Medulla oblongata (tissue), 1 donor: ENCODE measurements around the gene NDUFB4.

ENCODE experiments used
- DNase-seq: peaks from one replicate; pipeline ENCODE4 v3.0.0-alpha.2; 2015; ENCODE audit errors: extremely low spot score

NDUFB4 gene

GRCh38 chr3:120596116-120596852, at the start of gene NDUFB4:
Gene NDUFB4 (plus strand): TSS chr3:120596336. CDS start chr3:120596360, 24 bp downstream.
- DNase-seq, result peak; percentile 99

- DNase-seq, result no peak
Observed at GRCh38 chr3:120550546-120550945, 45.6 kb upstream of the NDUFB4 start.

GRCh38 chr3:120552184-120553172, 43.7 kb upstream of the NDUFB4 start:
- DNase-seq, result no peak

DNA sequence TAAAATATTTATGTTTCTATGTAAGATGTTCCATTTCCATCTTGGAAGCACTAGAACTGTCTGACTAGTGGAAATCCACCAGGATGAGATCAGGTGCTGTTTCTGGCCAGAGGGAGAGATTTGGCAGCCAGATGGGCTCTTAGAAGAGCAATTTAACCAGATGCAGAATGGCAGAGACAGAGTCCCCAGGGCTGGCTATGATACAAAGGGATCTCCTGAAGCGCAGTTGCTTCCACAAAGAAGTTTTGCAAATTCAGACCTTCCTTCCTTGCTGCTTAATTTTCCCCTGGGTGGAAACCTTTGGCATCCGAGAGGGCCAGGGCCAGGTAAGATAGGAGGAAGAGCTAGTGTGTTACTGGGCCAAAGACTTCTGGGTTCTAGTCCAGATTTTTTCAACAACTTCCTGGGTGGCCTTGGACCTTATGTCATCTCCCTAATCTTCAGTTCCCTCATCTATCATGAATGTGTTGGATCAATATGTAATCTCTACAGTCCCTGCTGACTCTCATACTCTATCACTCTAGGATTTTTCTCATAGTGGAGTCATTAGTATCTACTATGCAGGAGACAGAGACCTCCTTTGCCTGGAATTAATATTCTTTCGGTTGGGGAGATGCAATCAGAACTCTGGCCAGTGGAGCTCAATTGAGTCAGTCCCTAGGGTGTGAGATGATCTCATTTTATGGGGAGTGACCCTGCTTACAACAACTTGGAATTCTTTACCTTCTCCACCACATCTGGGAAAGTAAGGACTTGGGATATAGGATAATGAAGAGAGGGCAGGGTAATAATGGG, 41.1 kb upstream of the NDUFB4 start:
- no peak for DNase-seq

GRCh38 chr3:120555657-120556509, 40.3 kb upstream of the NDUFB4 start:
- DNase-seq, result no peak

- DNase-seq, result no peak
Observed at GRCh38 chr3:120557115-120557514, 39.0 kb upstream of the NDUFB4 start.

DNA sequence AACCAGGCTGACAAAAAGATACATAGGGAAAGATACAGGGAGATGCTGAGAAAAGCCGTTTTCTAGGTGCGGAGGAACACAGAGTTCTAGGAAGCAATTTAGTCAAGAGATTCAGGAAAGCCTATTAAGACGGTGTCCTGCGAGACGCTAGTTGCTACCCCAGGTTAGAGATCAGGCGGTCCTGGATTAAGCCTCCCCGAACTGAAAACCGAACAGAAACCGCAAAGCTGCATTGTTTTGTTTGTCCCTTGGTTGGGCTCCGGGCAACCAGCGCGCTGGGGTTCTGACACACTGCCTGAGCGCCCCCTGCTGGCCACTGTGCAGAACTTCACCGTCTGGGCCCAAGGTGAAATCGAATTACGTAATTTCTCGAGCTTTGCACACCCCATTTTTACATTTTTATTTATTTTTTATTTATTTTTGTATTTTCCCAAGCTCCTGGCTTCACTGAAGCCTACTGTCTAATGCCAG, 37.3 kb upstream of the NDUFB4 start:
- DNase-seq, result peak; percentile 93

DNA sequence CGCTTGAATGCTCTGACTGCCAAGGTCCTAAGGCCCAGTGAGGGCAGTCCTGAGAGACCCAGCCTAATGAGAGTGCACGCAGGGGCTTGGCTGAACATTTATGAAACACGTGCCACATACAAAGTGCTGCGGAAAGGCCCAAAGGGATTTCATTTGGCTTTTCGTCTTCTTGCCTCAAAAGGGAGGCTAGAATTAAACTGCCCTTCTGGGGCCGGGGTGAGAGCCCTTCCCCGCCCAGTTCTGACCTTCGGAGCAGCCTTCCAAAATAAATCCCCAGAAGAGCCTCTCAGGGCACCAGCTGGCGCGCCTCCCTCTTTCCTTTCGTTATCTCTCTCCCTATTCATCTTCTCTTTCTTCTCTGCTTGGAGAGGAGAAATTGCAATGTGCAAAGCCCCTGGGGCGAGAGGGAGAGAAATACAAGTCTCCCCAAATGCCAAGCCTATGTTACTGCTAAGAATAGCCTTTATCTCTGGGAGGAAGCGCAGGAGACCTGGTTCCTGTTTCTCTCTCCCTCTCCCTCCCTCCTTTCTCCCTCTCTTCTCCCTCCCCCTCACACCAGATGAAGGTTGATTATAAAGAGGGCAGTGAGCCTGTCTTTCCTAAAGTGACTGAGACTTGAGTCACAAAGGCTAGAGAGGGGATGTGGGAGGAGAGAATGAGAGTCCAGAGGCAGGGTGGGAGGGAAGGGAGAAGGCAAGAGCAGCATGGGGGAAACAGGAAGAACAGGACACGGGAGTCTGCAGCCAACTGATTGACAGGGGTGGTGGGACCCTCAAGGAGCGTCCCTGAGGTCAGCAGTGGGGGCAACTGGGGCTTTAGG, 36.7 kb upstream of the NDUFB4 start:
- DNase-seq, result peak; percentile 45

DNA sequence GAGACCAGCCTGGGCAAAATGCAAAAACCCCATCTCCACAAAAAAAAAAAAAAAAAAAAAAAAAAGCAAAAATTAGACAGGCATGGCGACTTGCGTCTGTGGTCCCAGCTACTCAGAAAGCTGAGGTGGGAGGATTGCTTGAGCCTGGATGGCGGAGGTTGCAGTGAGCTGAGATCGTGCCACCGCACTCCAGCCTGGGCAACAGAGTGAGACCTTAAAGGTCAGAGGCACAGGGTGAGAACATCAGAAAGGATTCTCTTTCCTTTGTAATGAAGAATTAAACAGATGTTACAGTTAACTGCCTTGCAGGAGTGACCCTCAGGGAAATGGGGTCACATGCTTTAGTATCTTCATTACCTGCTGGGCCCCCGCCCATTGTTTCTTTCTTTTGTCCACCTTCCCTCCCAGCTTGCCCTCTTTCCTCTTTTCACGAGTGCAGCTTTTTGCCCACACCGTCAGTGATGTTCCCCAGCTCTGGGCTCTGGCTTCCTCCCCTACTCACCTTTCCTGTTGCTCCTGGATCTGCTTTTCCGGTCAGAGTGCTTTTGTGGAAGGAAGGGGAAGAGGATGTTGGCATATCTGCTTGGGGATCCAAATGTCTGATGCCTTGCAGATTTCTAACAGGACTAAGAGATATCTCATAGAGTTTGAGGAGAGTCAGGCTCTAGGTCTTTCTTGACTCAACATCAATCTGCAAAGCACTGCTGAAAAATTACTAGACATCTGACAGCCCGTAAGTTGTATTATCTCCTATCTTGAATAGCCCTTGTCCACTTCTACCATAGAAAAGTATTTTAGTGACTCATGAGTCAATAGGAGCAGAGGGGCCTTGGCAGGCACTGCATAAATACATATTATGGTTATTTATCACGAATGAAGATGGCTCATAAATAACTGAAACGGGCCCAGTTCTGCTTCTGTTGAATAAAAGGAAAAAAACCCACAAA, 35.6 kb upstream of the NDUFB4 start:
- no peak for DNase-seq

DNA sequence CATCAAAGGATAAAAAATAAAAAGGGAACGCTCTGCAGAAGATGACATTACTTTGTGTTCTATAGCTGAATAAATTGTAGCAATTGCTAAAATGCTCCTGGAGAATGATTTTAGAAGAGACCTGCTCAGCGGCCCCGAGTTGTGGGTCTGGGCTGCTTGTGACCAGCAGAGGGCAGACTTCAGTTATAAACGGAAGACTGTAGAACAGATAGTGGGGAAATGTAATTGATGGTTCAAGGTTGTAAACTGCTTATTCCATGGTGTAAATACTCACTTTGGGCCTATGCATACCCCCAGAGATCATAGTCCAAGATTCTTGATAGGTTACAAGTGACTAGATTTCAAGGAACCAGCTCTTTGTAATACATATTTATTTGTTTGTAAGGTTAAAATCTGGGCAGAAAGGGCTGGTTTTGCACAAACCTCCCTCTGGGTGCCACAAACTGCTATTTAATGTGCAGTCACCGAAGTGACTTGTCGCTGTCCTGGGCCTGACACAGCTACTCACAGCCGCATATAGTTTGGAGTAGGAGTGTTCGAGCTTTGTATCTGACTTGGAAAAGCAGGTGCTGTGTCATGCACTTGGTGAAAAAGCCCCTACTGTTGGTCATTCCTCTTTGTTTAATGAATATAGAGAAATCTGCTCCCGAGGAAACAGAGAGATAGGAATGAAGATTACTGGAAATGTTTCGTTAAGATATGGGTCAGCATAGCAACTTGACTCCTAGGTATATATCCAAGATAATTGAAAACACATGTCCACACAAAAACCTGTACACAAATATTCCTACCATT, 34.7 kb upstream of the NDUFB4 start:
- DNase-seq, result peak; percentile 82

GRCh38 chr3:120563356-120564022, 32.6 kb upstream of the NDUFB4 start:
- DNase-seq, result no peak

DNA sequence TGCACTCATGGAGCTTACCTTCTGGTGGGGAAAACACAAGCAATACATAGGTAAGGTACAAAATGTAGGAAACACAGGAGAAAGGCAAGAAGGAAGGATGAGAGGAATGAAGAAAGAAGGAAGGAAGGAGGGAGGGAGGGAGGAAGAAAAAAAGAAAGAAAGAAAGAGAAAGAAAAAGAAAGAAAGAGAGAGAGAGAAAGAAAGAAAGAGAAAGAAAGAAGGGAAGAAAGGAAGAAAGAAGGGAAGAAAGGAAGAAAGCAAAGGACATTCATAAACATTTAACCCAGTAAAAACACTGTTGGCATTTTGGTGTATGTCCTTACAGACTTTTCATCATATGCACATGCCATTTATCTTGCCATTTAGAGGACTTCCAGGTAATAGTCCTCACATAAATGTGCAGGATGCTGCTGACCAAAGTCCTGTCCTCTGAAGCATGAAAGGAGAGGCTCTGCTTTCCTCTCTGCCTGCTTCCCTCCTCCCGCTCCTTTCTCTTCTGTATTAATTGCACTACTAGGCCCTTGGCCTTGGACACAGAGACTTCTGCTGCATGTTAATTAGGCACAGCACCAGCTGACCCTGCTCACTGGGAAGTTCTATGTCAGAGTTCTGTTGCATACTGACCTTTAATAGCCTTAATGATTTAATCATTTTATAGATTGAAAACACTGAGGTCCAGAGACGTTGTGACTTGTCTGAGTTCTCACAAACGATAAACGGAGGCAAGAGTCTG, 29.7 kb upstream of the NDUFB4 start:
- peak; percentile 82 for DNase-seq

DNA sequence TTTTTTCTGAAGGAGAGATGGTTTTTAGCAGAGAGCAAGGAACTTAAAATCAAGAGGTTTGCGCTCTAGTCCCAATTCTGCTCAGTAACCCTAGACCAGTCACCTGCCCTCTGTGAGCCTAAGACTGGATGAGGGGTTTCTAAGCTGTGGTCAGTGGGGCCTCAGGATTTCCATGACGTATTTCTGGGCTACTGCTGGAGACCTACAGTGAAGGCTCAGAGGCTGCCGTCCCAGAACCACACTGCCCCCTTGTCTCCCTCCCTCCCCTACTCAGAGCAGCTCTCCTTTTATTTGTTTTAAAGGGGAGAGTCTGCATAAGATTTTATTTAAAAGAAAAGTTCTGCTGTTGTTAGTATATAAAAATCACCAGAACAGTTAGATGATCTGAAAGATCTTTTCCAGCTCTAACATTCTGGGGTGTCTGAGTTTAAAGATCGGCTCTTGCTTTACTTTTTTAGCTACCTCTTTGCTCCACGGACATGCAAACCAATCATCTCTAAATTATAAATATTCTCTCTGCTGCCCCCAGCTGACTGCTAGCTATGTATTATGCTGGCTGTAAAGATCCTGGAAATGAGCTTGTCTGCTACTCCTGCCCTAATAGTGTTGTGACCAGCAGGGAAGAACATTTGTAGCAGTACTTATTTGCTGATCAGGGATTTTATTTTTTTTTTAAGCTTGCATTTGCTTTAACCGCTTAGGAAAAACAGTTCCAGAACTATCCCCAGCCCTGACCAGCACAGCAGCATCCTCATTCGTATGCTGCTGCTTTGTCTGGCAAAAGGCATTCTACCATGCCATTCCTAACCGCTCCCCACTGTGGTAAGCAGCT, 28.6 kb upstream of the NDUFB4 start:
- DNase-seq, result peak; percentile 75

GRCh38 chr3:120568202-120568531, 28.0 kb upstream of the NDUFB4 start:
- no peak for DNase-seq

DNA sequence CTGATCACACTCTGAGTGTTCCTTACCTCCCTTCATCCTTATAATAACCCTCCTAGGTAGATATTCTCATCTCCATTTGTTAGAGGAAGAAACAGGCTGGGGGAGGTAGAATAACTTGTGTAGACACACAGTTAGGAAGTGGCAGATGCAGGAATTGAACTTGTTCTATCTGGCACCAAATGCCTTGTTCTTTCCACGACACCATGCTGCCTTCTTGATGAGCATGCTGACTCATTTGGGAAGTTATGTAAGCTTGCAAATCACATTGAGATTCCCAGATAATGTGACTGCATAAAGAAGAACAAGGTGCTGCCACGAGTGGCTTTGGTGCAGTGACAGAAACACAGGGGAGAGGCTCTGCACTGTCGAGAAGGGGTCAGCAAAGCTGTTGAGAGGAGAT, 27.5 kb upstream of the NDUFB4 start:
- DNase-seq, result no peak
